Activated T-helper 1 cell treated with anti-CD3 and anti-CD28 coated beads, Interleukin-2, amount 50 U/mL, for 16 hours (primary cell): ENCODE data around the gene MINDY2.
A peak's percentile ranks its signal among the peaks of the same experiment; 100 is the strongest.
"Not testable (repeated sequence)": the region's sequence is repeated elsewhere in the genome, so short reads cannot be mapped to it uniquely, and the experiment has no call there.

Experiments used
- DNase-seq, 2 donors: peaks; one replicate each; pipeline ENCODE4 v3.0.0-alpha.2; 2020; ENCODE audit warnings: low read depth in 1 of 2, low spot score in 1 of 2

MINDY2 gene

DNA sequence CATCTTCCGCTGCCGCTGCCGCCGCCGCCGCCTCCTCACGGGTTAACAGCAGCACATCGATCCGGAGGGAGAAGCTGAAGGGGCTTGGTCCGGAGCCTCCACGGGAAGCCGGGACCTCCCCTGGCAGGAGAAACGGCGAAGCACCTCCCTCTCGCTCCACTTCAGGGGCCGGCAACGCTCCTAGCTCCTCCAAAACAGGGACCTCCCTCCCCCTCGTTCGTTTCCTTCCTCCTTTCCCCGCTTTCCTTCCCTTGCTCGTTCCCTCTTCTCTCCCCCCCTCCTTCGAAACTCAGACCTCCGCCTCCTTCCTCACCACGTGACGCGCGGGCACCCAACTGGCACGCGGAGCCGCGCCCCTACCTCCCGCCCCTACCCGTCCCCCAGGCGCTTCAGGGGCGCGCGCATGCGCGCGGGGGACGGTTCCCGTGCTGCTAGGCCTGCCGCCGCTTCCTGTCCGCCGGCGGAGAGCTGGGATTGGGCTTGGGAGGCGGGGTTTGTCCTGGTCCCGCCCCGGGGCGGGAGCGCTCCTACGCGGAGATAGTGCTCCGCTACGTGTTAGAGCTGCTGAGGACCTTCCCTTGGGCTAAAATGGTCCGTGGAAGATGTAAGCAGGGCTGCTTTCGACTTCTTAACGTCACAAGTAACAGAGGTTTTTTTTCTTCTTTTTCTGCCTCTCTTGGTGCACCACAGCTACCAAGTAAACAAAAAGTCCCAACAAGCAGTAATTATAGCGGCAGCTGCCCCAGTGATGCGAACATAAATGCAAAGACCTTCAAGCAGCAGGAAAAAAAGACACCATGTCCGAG lies 21.4 kb upstream of the MINDY2 start, which contains the start of gene ADAM10:
ADAM10 (minus strand) TSS at position 176 of the 806 bp plus-strand sequence; CDS start at position 3, 173 bp downstream.
- DNase-seq = peak; percentile 93 to 99

DNA sequence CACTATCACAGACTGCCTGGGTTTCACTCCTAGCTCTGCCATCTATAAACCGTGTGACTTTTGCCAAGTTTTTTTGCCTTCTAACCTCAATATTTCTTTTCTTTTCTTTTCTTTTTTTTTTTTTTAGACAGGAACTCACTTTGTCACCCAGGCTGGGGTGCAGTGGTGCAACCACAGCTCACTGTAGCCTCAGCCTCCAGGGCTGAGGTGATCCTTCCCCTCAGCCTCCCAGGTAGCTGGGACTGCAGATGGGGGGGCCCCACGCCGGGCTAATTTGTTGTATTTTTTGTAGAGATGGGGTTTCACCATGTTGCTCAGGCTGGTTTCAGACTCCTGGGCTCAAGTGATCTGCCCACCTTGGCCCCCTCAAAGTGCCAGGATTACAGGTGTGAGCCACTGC lies 18.4 kb upstream of the MINDY2 start:
- DNase-seq = no peak

DNA sequence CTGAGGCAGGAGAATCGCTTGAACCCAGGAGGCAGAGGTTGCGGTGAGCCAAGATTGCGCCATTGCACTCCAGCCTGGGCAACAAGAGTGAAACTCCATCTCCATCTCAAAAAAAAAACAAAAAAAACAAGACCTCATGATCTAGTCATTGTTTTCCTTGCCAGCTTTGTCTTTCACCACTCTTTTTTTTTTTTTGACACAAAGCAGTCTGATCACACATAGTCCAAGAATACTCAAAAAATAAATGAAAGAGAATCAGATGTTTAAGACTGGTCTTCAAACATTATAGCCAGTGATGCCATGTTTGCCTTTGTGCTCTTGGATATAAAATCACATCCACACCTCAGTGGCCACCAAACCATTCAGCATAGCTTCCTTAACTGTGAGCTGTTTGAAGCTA lies 15.8 kb upstream of the MINDY2 start:
- no peak for DNase-seq

DNA sequence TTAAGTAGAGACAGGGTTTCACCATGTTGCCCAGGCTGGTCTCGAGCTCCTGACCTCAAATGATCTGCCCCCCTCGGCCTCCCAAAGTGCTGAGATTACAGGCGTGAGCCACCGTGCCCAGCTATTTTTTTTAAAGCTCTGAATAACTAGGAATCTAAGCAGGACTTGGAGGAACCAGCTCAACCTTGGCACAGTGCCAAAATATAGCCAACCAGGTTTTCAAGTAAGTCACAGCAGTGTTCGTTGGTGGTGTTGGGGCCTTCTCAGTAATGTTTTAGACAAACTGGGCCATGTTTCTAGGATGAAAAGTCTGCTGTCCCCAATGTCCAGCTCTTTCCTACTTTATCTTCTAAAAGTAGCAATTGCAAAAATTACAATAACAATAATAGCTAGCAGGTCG lies 15.1 kb upstream of the MINDY2 start:
- DNase-seq = no peak

DNA sequence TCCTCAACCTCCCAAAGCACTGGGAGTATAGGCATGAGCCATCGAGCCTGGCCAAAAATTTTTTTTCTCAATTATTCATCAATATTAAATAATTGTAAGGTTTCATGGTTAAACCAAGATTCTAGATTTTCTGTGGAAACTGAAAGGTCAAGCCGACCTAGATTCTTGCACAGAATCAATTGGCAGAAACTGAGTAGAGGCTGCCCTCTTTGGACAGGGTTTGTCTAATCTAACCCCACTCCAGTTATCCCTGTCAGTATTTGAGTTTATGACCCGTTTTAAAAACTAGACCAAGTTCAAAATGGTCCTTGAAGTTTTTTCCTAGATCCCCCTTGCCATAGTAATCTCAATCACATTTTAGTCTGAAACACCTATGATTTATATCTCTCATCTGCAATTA lies 13.0 kb upstream of the MINDY2 start:
- no peak for DNase-seq

DNA sequence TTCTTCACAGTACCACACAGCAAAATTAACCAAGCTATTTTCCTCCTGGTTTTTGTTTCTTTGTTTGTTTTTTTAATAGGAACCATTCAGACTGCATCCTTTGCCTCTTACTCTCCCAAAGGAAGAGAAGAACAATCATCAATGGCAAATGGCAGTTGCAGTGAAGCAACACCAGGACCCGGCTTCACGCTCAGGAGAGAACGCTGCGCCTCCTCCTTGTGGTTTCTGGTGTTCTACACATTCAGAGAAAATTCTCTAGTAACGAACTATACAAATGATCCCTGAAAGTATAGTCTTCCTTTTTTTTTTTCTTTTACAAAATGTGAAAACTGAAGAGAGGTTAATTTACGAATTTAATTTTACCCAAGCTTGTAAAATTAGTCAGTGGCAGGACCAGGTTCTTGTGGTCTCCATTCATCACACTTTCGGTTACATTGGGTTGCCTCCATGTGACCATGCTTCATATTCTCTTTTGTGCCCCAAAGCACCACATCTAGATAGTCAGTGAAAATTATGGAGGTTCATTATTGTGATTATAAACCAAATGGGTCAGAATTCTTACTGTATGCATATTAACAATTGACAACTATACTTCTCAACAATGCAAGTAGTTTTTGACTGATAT lies 10.6 kb upstream of the MINDY2 start:
- DNase-seq = no peak

DNA sequence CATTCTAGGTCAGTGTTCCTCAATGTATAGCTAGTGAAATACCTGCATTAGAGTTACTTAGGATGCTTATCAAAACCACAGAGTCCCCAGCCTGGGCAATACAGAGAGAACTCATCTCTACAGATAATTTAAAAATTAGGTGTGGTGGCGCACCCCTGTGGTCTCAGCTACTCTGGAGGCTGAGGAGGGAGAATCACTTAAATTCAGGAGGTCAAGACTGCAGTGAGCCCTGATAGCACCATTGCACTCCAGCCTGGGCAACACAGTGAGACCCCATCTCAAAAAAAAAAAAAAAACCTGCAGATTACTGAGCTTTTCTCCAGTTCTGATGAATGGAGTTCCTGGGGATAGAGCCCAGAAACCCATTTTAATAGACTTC lies 10.1 kb upstream of the MINDY2 start:
- DNase-seq = no peak

DNA sequence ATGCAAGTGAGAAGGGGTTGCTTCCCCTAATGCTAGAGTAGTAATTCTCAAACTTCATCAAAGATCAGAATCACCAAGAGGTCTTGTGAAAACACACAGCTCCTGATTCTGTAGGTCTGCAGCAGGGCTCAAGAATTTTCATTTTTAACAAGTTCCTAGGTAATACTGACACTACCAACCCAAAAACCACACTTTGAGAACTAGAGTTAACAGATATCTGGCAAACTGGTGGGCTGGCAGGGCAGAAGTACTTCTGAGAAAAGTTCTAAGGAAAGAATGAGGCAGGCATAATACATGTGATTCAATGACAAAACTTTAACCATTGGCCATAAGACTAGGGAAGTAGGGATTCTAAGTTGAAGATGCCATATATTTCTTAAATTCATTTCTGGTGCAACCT lies 8.8 kb upstream of the MINDY2 start:
- no peak for DNase-seq

DNA sequence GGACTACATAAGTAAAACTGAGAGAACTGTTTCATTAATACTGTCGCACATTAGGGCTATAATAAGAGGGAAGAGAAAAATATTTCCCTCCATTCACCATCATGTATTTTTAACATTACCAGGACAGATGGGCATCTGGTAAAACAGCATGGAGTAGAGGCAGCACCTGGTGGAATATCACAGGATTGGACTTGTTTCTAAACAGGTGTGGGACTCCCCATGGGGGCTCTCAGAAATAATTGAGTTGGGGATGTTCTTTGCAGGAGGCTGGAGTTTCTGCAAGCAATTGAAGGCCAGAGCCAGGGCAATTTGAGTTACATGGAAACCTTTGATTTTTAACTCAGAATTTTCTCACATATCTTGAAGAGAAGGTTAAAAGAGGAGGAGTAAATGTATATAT lies 8.4 kb upstream of the MINDY2 start:
- no peak for DNase-seq

DNA sequence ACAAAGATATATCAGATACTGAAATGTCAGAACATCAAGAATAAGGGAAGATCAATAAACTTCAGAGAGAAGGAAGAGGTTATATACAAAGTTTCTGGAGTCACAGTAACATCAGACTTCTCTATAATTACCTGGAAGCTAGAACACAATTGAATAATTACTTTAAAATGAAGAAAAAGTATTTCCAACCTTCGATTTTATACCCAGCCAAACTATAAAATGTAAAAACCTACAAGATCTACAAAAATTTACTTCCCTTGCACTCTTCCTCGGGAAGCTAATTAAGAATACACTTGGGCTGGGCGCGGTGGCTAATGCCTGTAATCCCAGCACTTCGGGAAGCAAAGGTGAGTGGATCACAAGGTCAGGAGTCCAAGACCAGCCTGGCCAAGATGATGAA lies 6.6 kb upstream of the MINDY2 start:
- DNase-seq = no peak

DNA sequence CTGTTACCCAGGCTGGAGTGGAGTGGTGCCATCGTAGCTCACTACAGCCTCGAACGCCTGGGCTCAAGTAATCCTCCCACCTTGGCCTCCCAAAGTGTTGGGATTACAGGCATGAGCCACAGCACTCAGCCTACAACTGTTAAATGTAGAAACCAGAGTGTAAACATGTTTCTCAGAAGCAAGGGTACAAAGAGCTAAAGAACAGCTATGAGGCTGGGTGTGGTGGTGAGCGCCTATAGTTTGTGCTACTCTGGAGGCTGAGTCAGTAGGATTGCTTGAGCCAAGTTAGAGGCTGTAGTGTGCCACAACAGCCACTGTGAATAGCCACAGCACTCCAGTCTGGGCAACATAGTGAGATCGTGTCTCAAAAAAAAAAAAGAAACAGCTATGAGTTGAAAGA lies 4.8 kb upstream of the MINDY2 start:
- no peak for DNase-seq

DNA sequence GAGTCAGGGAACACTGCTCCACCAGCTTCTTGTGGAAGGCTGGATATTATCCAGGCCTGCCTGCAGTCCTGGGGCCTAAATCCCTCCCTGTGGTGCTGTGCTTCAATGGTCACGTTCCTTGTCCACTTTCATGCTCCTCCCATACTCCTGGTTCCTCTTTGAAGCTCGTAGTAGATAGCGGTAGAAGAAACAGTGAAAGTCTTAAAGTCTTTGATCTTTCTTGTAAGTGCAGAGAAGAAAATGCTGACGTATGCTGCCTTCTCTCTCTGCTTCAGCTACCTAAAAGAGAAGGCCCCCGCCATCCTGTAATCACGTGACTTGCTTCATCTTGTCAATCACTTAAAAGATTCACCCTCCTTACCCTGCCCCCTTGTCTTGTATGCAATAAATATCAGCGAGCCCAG lies 2.5 kb upstream of the MINDY2 start:
- DNase-seq = not testable (repeated sequence)

DNA sequence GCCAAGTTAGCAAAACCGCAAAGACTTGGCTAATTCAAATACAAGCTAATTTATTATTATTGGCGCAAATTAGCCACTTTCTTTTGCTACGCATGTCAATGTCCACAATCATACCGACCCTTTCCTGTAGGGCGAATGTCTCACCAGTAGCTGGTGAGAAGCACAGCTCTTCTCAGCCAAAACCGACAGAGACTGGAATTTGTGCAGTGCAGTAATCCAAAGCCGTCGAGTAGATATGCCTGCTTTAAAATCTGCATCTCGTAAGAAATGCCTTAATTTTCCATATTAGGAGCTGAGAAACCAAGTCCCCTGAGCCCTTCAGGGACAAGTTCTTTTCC lies 614 bp upstream of the MINDY2 start:
- no peak for DNase-seq

DNA sequence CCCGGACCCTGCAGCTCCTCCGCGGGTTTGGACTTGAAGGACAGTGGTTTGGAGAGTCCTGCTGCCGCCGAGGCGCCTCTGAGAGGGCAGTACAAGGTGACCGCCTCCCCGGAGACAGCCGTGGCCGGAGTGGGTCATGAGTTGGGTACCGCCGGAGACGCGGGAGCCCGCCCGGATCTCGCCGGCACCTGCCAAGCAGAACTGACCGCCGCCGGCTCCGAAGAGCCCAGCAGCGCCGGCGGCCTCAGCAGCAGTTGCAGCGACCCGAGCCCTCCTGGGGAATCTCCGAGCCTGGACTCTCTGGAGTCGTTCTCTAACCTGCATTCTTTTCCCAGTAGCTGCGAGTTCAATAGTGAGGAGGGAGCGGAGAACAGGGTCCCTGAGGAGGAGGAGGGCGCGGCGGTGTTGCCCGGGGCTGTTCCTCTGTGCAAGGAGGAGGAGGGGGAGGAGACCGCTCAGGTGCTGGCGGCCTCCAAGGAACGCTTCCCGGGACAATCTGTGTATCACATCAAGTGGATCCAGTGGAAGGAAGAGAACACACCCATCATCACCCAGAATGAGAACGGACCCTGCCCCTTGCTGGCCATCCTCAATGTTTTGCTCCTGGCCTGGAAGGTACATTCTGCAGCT lies 634 bp downstream of the MINDY2 start:
- DNase-seq = peak in 1 of 2 donors; percentile 4

DNA sequence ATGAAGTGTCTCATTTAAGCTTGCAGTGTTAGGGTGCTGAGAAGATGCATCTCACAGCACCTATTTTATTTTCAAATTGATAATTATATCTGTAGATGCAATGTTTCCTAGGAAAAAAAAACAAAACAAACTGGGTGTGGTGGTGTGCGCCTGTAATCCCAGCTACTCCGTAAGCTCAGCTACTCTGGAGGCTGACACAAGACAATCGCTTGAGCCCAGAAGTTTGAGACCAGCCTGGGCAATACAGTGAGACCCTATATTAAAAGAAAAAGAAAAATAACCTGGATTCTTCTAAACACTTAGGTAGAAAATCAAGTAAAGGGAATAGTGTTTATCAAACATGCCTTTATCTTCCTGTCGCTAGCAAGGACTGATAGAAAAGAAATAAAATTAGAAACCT lies 1.9 kb downstream of the MINDY2 start:
- no peak for DNase-seq

DNA sequence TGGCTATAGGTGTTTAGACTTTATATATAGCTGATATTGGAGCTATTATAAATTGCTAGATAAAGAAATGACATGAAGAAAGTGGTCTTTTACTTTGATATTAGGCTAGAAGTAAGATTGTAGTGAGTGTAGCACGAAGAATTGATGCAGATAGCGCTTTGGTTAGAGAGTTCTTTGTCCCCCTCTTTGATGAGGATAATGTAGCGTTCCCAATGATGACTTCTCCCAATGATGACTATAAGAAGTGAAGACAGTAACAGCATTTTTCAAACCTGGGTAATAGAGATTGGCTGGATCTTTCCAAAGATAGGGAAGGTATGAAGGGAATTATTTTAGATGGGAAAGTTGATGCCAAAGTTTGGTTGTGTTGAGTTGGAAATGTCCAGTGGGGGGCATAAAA lies 4.3 kb downstream of the MINDY2 start:
- no peak for DNase-seq

DNA sequence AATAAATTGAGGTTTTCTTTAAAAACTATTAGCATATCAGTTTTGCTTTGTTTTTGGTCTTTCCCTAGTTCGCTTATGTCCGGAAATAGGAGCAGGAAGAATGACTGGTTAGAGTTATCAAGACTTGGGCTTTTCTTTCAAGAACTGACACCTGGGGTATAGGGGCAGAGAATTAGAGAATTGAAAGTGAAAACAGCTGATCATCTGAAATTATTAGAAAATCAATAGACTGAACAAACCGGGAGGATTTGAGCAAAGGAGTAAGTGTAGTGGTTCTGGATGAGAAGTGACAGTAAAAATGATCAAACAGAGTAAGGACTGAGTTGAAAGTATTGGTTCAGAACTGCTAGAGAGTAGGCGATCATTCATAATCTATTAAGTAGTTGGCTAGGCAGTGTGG lies 6.0 kb downstream of the MINDY2 start:
- DNase-seq = no peak

DNA sequence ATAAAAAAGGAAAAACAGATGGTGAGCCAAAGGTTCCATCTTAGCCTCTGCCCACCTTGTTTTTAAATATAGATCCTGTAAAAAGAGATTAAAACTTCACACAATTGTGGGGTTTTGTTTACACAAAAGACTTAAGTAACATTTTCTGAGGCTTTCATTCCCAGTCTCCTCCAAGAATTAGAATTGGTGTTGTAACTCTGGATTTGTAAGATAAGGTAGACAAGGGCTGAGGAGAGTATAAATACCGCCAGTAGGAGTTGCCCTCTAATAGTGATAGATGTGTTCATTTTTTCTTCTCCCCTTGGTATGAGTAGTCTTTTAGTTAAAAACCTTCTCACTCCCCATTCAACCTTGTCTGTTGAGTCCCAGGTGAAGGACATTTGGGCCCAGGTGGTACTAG lies 8.5 kb downstream of the MINDY2 start:
- DNase-seq = no peak

DNA sequence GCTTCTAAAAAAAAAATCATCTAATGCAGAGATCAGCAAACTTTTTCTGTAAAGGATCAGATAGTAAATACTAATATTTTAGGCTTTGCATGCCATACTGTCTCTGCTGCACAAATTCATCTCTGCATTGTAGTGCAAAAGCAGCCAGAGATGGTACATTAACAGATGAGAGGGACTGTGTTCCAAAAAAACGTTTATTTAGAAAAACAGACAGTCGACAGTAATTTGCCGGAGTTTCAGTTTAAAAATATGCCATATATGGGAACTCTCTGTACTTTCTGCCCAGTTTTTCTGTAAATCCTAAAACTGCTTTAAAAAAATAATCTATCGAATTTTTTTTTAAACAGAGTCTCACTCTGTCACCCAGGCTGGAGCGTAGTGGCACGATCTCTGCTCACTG lies 14.3 kb downstream of the MINDY2 start:
- DNase-seq = no peak

DNA sequence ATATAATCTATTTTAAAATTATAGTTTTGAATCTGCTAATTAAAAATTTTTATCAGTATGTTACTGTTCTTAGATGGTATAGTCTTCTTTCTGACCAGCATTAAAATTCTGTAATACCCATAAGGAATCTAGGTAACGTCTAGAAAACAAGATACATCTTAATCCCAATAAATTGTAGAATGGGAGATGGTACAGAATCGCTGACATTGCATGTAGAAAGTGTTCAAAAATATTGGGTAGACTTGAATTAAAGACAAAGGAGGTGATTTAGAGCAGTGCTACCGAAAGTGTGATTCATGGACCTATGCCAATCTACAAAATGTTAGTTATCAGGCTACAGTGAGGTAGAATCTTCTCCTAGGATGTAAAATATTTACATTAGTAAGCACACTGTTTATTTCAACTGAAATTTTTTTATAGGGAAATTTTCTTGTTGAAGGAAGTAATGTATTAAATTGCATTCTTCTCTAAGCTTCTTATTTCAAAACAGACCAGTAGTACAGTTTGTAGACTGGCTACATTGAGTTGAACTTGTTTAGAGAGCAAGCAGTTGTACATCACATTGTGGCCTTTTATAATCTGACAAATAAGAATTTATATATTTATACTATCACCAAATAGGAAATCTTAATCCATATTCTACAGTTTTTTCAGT lies 17.1 kb downstream of the MINDY2 start:
- no peak for DNase-seq

DNA sequence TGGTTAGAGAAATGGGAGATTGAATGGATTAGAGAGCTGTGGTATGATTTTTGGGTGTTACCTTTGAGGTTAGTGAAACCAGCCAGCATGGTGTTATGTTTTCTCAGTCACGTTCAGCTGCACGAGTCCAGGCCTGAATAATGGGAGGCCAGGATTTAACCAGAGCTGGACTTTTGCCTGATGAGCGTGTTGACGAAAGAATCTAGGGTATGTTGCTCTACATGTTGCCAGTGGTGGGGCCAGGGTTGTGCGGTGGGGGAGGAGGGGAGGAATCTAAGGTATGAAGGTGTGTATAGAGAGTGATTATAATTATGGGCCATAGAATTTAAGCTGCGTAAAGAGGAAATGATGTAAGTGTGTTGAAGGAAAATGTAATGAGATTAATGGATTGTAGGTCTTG lies 22.8 kb downstream of the MINDY2 start:
- no peak for DNase-seq

DNA sequence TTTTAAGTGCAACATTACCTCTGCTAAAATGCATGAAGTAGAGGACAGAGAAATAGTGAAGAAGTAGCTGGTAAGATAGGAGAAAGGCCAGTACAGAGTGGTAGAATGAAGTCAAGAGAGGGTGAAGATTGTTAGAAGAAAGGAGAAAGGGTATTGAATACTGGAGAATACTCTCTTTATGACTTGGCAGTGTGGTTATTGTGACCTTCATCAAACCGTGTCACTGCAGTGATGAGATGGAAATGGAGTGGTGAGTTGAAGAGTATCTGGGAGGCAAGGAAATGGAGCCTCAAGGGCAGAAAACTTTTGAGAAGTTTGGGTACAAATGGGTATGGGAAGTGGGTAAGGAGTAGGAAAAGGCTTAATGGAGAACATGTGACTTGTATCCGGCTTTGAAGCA lies 24.7 kb downstream of the MINDY2 start:
- no peak for DNase-seq
